Ishikawa (cell line): ENCODE measurements around the gene HOXD4.

Source experiments
- CEBPB ChIP-seq: IDR thresholded peaks from 2 replicates; pipeline ENCODE4 v1.6.1; 2012
- CREB1 ChIP-seq: IDR thresholded peaks from 2 replicates; pipeline ENCODE4 v1.6.1; 2012; ENCODE audit warnings: low read depth
- EGR1 ChIP-seq: IDR thresholded peaks from 2 replicates; pipeline ENCODE4 v1.6.1; 2012
- EP300 ChIP-seq: IDR thresholded peaks from 2 replicates; pipeline ENCODE4 v1.6.1; 2012; ENCODE audit warnings: borderline replicate concordance
- FOXM1 ChIP-seq: IDR thresholded peaks from 2 replicates; pipeline ENCODE4 v1.6.1; 2012; ENCODE audit warnings: low read depth, borderline replicate concordance
- MAX ChIP-seq: IDR thresholded peaks from 2 replicates; pipeline ENCODE4 v1.6.1; 2012
- NFIC ChIP-seq: IDR thresholded peaks from 2 replicates; pipeline ENCODE4 v1.6.1; 2012
- RAD21 ChIP-seq: IDR thresholded peaks from 2 replicates; pipeline ENCODE4 v1.6.1; 2012; ENCODE audit warnings: low read depth
- REST ChIP-seq: IDR thresholded peaks from 2 replicates; pipeline ENCODE4 v1.6.1; 2012; ENCODE audit warnings: low read depth, mild to moderate bottlenecking
- TAF1 ChIP-seq: IDR thresholded peaks from 2 replicates; pipeline ENCODE4 v1.6.1; 2012; ENCODE audit warnings: low read depth, mild to moderate bottlenecking
- TCF12 ChIP-seq: IDR thresholded peaks from 2 replicates; pipeline ENCODE4 v1.6.1; 2012; ENCODE audit warnings: low read depth
- TEAD4 ChIP-seq: IDR thresholded peaks from 2 replicates; pipeline ENCODE4 v1.6.1; 2012
- YY1 ChIP-seq: IDR thresholded peaks from 2 replicates; pipeline ENCODE4 v1.6.1; 2012; ENCODE audit warnings: low read depth
- ZBTB7A ChIP-seq: IDR thresholded peaks from 2 replicates; pipeline ENCODE4 v1.6.1; 2012; ENCODE audit warnings: low read depth
- TF ChIP-seq, protein P1 (sequence below): IDR thresholded peaks from 2 replicates; pipeline ENCODE4 v1.6.1; 2012

Gene HOXD4

DNA sequence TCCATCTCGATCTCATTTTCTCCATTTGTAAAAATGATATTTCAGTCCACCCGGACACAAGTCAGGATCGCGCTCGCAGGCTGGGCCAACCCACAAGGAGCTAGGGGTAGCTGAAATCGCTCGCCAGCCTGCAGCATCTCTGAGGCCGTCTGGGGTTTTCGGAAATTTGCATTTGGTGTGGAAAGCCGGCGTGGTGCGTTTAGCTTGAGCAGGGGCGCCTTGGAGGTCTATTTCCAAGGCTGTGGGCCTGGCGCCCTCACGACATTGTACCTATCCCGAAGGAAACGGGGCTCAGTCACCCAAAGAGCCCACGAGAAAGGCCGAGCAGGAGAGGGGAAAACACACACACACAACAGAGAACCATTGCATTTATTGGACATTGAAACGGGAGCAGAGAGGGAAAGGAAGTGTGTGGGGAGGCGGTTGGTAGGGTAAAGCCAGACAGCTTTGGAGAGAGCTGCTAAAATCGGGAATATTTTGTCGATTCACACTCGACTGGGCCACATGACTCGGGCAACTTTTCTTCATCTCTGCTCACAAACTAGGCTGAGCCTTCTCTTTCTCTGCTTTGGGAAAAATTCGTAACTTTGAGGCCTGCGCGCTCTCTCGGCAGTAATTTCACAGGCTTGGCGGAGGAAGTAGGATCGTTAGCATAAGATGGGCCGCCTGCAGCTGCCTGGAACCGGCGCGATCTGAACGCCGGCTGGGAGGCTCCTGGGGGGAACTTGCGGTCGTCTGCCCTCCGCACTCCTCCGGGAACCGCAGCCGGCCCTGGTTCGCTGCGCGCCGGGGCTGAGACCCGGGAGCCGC lies 23.0 kb upstream of the HOXD4 start:
- TF ChIP-seq NFIC = no peak
- TF ChIP-seq CREB1 = no peak
- no peak for TF ChIP-seq ZBTB7A
- no peak for TF ChIP-seq TCF12
- TF ChIP-seq YY1 = no peak
- TF ChIP-seq EGR1 = no peak
- no peak for TF ChIP-seq CEBPB
- TF ChIP-seq FOXM1 = no peak
- TF ChIP-seq RAD21 = no peak
- TF ChIP-seq, protein P1, sequence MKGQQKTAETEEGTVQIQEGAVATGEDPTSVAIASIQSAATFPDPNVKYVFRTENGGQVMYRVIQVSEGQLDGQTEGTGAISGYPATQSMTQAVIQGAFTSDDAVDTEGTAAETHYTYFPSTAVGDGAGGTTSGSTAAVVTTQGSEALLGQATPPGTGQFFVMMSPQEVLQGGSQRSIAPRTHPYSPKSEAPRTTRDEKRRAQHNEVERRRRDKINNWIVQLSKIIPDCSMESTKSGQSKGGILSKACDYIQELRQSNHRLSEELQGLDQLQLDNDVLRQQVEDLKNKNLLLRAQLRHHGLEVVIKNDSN = no peak
- TF ChIP-seq MAX = no peak
- no peak for TF ChIP-seq TEAD4
- no peak for TF ChIP-seq TAF1
- no peak for TF ChIP-seq REST
- TF ChIP-seq EP300 = no peak

DNA sequence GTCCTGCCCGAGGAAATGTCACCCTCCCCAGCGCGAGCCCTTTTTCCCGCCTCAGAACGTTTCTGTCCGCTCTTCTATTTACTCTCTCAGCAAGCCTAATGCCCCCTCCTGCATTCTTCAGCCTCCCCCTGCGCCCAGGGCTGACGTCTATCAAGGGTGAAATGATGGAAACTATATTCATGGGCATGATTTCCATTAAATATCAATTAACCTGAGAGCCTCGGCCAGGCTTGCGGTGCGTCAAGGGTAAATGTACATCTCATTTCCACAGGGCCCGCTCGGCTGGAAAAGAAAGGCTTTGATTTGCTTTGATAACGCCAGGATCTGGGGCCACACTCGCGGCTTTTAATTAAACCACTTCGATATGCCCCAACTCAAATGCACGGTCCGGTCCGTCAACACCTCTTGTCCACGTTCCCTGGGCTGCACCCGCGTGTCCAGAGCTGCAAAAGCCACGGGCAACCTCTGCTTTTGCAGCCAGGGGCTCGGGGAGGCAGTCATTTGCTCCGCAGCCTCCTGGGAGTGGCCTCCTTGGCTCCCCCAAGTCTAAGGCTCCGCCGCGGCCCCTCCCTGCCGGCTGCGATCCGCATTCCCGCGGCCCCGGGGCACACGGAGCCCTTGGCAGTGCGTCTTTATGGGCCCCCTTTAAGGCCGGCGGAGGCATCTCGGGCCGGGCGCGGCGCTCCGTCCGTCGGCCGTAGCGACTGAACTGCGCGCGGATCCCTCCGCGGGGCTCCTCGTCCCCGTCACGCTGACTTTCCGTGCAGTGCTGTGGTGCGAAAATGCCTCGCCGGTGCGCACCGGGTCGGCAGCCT lies 22.2 kb upstream of the HOXD4 start, which contains the start of gene HOXD8:
HOXD8 (plus strand) TSS at position 724 of the 815 bp plus-strand sequence. CDS start 662 bp downstream, outside the sequence.
- TF ChIP-seq EP300 (peak; percentile 36; the same call in 1 of the 2 replicates), FOXM1 (peak; percentile 30; the same call in 1 of the 2 replicates), RAD21 (peak; percentile 2; the same call in 1 of the 2 replicates), ZBTB7A (0 out of 2 replicates have a peak, but pooled peaks have one; percentile 21), EGR1 (no peak), TEAD4 (peak; percentile 64; the same call in 1 of the 2 replicates), REST (no peak), CREB1 (no peak), CEBPB (no peak), NFIC (peak; percentile 65), YY1 (peak; percentile 58; the same call in 1 of the 2 replicates), TAF1 (peak; percentile 94), MAX (peak; percentile 88), TCF12 (peak; percentile 55)
- TF ChIP-seq, protein P1 = peak; percentile 24; the same call in 1 of the 2 replicates

DNA sequence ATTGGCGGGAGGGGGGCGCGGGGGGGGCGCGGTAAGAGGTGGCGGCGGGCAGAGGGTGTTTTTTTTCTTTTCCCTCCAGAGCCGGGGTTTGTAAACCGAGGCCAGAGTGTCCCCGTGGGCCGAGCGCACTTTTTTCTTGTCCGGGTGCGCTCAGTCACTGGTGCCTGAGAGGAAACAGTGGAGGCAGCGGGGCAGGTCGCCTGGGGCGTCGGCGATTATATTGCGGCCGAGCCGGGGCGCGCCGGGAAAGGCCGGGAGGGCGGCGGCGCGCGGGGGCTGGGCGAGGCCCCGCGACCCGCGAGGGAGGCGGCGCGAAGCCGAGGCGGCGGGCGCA lies 21.6 kb upstream of the HOXD4 start:
- TF ChIP-seq TAF1 (no peak; the same call in 1 of the 2 replicates), NFIC (no peak), FOXM1 (0 out of 2 replicates have a peak, but pooled peaks have one; percentile 5), MAX (no peak)

GRCh38 chr2:176130147-176130956 lies 21.0 kb upstream of the HOXD4 start:
- no peak for TF ChIP-seq ZBTB7A
- no peak for TF ChIP-seq YY1
- TF ChIP-seq RAD21 = no peak
- peak; percentile 83 for TF ChIP-seq EGR1
- no peak for TF ChIP-seq CREB1
- no peak for TF ChIP-seq FOXM1
- no peak for TF ChIP-seq CEBPB
- TF ChIP-seq, protein P1 = no peak
- no peak for TF ChIP-seq REST
- TF ChIP-seq TAF1 = peak; percentile 23; the same call in 1 of the 2 replicates
- 0 out of 2 replicates have a peak, but pooled peaks have one; percentile 17 for TF ChIP-seq EP300
- TF ChIP-seq NFIC = no peak
- peak; percentile 48 for TF ChIP-seq MAX
- TF ChIP-seq TCF12 = no peak; the same call in 1 of the 2 replicates
- TF ChIP-seq TEAD4 = no peak
